HG03045 (cell line): ENCODE data around the gene CFAP91.

Experiments
- ATAC-seq: cut with Tn5 transposase; IDR thresholded peaks from one replicate; pipeline ENCODE4 v1.9.1; 2021; ENCODE audit warnings: mild to moderate bottlenecking, moderate library complexity; ENCODE audit not compliant: unreplicated experiment

Gene CFAP91

GRCh38 chr3:119702530-119703527 is at the start of gene CFAP91:
Gene CFAP91 (plus strand): TSS chr3:119703022. CDS start chr3:119703099, 77 bp downstream.
- ATAC-seq = peak; percentile 84

- ATAC-seq = no peak
Observed at GRCh38 chr3:119653876-119654275, 48.9 kb upstream of the CFAP91 start.

- ATAC-seq = no peak
Observed at GRCh38 chr3:119657887-119658702, 44.7 kb upstream of the CFAP91 start.

- ATAC-seq = no peak
Observed at GRCh38 chr3:119658994-119659393, 43.8 kb upstream of the CFAP91 start.

GRCh38 chr3:119659606-119660291 is 43.1 kb upstream of the CFAP91 start:
- ATAC-seq = no peak

GRCh38 chr3:119660474-119661440 is 42.1 kb upstream of the CFAP91 start, which contains the start of gene POPDC2:
Gene POPDC2 (minus strand): TSS chr3:119660589. CDS start chr3:119660423, 166 bp downstream.
- no peak for ATAC-seq

GRCh38 chr3:119662604-119663373 is 40.0 kb upstream of the CFAP91 start:
- no peak for ATAC-seq

GRCh38 chr3:119663885-119664284 is 38.9 kb upstream of the CFAP91 start:
- ATAC-seq = no peak

GRCh38 chr3:119664370-119664769 is 38.5 kb upstream of the CFAP91 start:
- ATAC-seq = no peak

GRCh38 chr3:119664850-119665379 is 37.9 kb upstream of the CFAP91 start:
- ATAC-seq = no peak

GRCh38 chr3:119665954-119666559 is 36.8 kb upstream of the CFAP91 start:
- no peak for ATAC-seq

GRCh38 chr3:119669906-119670570 is 32.8 kb upstream of the CFAP91 start:
- no peak for ATAC-seq

- no peak for ATAC-seq
Observed at GRCh38 chr3:119672776-119673175, 30.0 kb upstream of the CFAP91 start.

GRCh38 chr3:119673875-119674274 is 28.9 kb upstream of the CFAP91 start:
- ATAC-seq = no peak

GRCh38 chr3:119675188-119675874 is 27.5 kb upstream of the CFAP91 start:
- ATAC-seq = no peak

- ATAC-seq = no peak
Observed at GRCh38 chr3:119676020-119676419, 26.8 kb upstream of the CFAP91 start.
